Vagina (tissue), 2 donors: ENCODE data around the gene ZBTB34. TPM values are rescaled to one million over a fixed set of nuclear protein-coding genes. Genes with fewer than 3 reads are reported as not detected.

Experiments
- DNase-seq, 2 donors: peaks; one replicate each; pipeline ENCODE4 v3.0.0-alpha.2; 2017; ENCODE audit errors: extremely low spot score in 2 of 2
- H3K27ac ChIP-seq: fragments of 200-600 bp; sonication (generic); one replicate; pipeline ENCODE4 v1.5.1; 2019
- H3K27me3 ChIP-seq: fragments of 200-600 bp; sonication (generic); one replicate; pipeline ENCODE4 v1.5.1; 2019
- H3K36me3 ChIP-seq, 2 donors: fragments of 200-600 bp; sonication (generic); one replicate each; pipeline ENCODE4 v1.5.1; 2017 to 2019
- H3K4me1 ChIP-seq: fragments of 200-600 bp; sonication (generic); one replicate; pipeline ENCODE4 v1.5.1; 2019
- H3K4me3 ChIP-seq, 2 donors: fragments of 200-600 bp; sonication (generic); 1 replicate in 1 of 2; 2 replicates in 1 of 2; pipeline ENCODE4 v1.5.1; 2016 to 2019
- H3K9me3 ChIP-seq: fragments of 200-600 bp; sonication (generic); one replicate; pipeline ENCODE4 v1.5.1; 2019
- POLR2A ChIP-seq, 2 donors: fragments of 450-650 bp; IDR thresholded peaks; one replicate each; pipeline ENCODE4 v1.6.1; 2017; ENCODE audit warnings: antibody characterized with exemption in 2 of 2, mild to moderate bottlenecking in 2 of 2, moderate library complexity in 2 of 2
- POLR2AphosphoS5 ChIP-seq, 2 donors: sonication (generic); formaldehyde crosslinking; IDR thresholded peaks; one replicate each; pipeline ENCODE4 v1.9.0; 2017; ENCODE audit warnings: antibody characterized with exemption in 2 of 2, mild to moderate bottlenecking in 2 of 2, low read depth in 1 of 2; ENCODE audit not compliant: insufficient read depth in 1 of 2
- intact Hi-C: fragments of 100-400 bp; cut with DNase I; formaldehyde crosslinking; loops from one replicate; pipeline ENCODE4 v1.15.1; 2023
- total RNA-seq: library from RNA; depleted of rRNA; stranded (reverse); fragments of >200 nt; gene quantifications from one replicate; pipeline ENCODE4 v1.2.3, GENCODE V29; 2016
- TF ChIP-seq, protein P1 (sequence below), 3 experiments: fragments of 450-650 bp in 2 of 3; fragments of 200-600 bp in 1 of 3; sonication (generic) in 1 of 3; IDR thresholded peaks; one replicate each; pipeline ENCODE4 v1.5.1; 2017 to 2019; ENCODE audit warnings: antibody characterized with exemption in 3 of 3, mild to moderate bottlenecking in 2 of 3, moderate library complexity in 2 of 3

Gene ZBTB34
- total RNA-seq, 1 donor from 2014 or later = 8.6 TPM

DNA sequence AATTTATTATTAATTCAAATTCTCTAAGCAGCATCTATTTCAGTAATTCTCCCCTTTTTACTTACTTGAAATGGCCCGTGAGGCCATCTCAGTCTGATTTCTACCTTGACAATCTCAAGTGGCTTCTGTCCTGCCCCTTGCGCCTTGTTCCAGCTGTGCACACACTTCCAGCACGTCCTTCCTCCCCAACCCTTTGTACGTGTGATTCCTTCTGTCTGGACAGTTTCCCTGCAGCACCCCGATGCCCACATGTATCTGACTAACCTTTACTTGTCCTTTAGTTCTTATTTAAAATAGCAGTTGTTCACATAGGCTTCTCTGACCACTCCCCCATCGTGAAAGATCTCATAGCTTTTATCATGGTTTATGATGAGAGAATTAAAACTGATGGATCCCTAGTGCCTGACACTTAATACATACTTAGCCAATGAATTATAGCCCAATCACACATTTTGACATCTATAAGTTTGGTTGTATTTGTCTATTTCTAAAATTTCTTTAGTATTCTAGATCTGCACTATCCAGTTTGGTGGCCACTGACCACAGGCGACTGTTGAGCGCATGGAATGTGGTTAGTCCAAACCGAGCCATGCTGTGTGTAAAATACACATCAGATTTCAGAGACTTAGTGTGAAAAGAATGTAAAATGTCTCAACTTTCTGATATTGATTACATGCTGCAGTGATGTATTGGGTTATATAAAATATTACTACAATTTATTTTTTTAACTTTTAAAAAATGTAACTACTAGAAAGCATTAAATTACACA, 14.3 kb downstream of the ZBTB34 start:
- H3K27me3 ChIP-seq = no peaks in the 10 kb centered on the region
- no peak overlapping the region for H3K27ac ChIP-seq
- peak in 1 of 2 donors; percentile 14 for DNase-seq
- no peaks in the 10 kb centered on the region for H3K4me1 ChIP-seq
- intact Hi-C loops = loop anchor here (5.0 kb wide), 1 partner anchor 1443 kb away; no protein-coding TSS in a partner anchor
- no peaks in the 10 kb centered on the region for H3K9me3 ChIP-seq
- H3K4me3 ChIP-seq = no peak overlapping the region
- TF ChIP-seq POLR2AphosphoS5 (IDR thresholded peaks at IDR 0.05; ENCODE audit: insufficient read depth in 1 of 2, low read depth in 1 of 2) = no peak
- TF ChIP-seq, protein P1, sequence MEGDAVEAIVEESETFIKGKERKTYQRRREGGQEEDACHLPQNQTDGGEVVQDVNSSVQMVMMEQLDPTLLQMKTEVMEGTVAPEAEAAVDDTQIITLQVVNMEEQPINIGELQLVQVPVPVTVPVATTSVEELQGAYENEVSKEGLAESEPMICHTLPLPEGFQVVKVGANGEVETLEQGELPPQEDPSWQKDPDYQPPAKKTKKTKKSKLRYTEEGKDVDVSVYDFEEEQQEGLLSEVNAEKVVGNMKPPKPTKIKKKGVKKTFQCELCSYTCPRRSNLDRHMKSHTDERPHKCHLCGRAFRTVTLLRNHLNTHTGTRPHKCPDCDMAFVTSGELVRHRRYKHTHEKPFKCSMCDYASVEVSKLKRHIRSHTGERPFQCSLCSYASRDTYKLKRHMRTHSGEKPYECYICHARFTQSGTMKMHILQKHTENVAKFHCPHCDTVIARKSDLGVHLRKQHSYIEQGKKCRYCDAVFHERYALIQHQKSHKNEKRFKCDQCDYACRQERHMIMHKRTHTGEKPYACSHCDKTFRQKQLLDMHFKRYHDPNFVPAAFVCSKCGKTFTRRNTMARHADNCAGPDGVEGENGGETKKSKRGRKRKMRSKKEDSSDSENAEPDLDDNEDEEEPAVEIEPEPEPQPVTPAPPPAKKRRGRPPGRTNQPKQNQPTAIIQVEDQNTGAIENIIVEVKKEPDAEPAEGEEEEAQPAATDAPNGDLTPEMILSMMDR (IDR thresholded peaks at IDR 0.05) = no peak
- no peak for TF ChIP-seq POLR2A (IDR thresholded peaks at IDR 0.05)
- peaks cover 0 to 11% of the 10 kb centered on the region in 2 donors for H3K36me3 ChIP-seq

DNA sequence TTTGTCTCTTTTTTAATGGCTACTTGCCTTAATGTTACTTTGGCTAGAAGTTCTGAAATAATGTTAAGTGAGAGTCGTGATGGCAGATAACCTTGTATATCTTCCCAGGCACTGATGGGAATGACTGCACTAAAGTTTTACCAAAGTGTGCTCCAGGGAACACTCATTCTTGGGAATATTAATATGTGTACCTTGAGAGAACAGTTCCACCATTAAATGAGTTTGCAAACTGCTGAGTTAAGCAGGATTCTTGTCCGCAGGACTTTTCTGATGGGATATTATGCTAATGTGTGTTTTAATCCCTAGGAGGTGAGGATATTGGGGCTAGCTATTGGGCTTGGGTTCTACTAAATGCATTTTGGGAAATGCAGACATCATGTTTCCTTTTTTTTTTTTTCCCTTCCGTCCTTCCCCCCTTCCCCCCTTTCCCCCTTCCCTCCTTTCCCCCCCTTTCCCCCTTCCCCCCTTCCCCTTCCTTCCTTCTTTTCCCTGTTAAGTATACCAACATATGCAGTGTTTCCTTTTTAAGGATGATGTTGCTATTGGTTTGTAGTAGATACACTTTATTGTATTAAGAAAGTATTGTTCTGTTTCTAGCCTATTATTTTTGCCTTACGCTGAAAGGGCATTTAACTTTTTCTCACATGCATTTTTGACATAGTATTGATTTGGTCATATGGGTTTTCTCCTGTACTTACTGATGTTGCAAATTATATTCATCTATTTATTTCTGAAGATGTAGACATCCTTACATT, 15.5 kb downstream of the ZBTB34 start:
- H3K36me3 ChIP-seq = peaks cover 0 to 23% of the 10 kb centered on the region in 2 donors
- H3K9me3 ChIP-seq = no peaks in the 10 kb centered on the region
- TF ChIP-seq POLR2AphosphoS5 (IDR thresholded peaks at IDR 0.05; ENCODE audit: insufficient read depth in 1 of 2, low read depth in 1 of 2) = no peak
- TF ChIP-seq, protein P1 (IDR thresholded peaks at IDR 0.05) = no peak
- no peak for DNase-seq
- H3K27ac ChIP-seq = no peak overlapping the region
- H3K4me1 ChIP-seq = no peaks in the 10 kb centered on the region
- no peaks in the 10 kb centered on the region for H3K27me3 ChIP-seq
- intact Hi-C loops = loop anchor here (5.0 kb wide), 1 partner anchor 1441 kb away; no protein-coding TSS in a partner anchor
- H3K4me3 ChIP-seq = no peak overlapping the region

DNA sequence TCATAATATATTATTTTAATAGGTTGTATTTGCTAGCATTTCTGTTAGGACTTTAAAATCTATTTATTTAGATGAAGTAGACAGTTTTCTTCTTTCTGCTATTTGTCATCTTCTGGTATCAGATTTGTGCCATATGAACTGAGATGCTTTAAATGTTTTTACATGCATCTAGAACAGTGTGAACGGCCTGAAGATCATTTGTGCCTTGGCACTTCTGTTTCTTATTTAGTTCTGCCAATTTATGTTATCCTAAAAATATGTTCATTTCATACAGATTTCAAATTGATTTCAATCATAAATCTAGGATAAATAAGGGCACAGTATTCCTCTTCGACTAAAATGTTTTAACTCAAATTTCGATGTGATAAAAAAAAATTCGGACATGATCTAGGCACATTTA, 16.1 kb downstream of the ZBTB34 start:
- Histone ChIP-seq H3K4me3 (no peak overlapping the region), H3K4me1 (no peaks in the 10 kb centered on the region), H3K9me3 (no peaks in the 10 kb centered on the region), H3K36me3 (peaks cover 0 to 24% of the 10 kb centered on the region in 2 donors), H3K27me3 (no peaks in the 10 kb centered on the region), H3K27ac (no peak overlapping the region)
- no peak for DNase-seq
- intact Hi-C loops = loop anchor here (5.0 kb wide), 1 partner anchor 1441 kb away; no protein-coding TSS in a partner anchor
- TF ChIP-seq POLR2AphosphoS5 (IDR thresholded peaks at IDR 0.05; ENCODE audit: insufficient read depth in 1 of 2, low read depth in 1 of 2) (no peak), POLR2A (IDR thresholded peaks at IDR 0.05) (no peak)
- TF ChIP-seq, protein P1 (IDR thresholded peaks at IDR 0.05) = no peak

DNA sequence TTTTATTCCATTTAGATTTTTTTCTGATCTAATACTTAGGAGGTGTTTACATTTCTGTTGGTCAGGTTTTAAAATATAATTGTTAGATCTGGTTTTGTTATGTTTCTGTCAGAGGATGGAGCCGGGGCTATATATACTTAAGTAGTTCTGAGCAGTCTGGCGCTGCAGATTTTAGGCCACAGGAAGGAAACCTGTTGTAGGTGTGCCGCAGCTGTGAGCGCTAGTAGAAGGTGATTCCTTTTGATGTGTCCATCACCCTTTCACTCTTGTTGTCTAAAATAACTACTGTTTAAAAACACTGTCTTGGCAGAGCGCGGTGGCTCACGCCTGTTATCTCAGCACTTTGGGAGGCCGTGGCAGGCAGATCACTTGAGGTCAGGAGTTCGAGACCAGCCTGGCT, 17.0 kb downstream of the ZBTB34 start:
- no peak for TF ChIP-seq POLR2A (IDR thresholded peaks at IDR 0.05)
- TF ChIP-seq, protein P1 (IDR thresholded peaks at IDR 0.05) = no peak
- DNase-seq = no peak
- intact Hi-C loops = loop anchor here (5.0 kb wide), 1 partner anchor 1440 kb away; no protein-coding TSS in a partner anchor
- Histone ChIP-seq H3K4me3 (no peak overlapping the region), H3K9me3 (no peaks in the 10 kb centered on the region), H3K4me1 (no peaks in the 10 kb centered on the region), H3K27ac (no peak overlapping the region), H3K36me3 (peaks cover 0 to 24% of the 10 kb centered on the region in 2 donors), H3K27me3 (no peaks in the 10 kb centered on the region)
